Stimulated activated CD4-positive, alpha-beta T cell treated with anti-CD3 and anti-CD28 coated beads, Interleukin-12 subunit alpha, Interleukin-12 subunit beta, amount 100 ng/mL, for 48 hours (primary cell): ENCODE results near the gene NDST1.
"Not testable (repeated sequence)": the region's sequence is repeated elsewhere in the genome, so short reads cannot be mapped to it uniquely, and the experiment has no call there.

Source experiments
- DNase-seq, 3 donors: peaks; one replicate each; pipeline ENCODE4 v3.0.0-alpha.2; 2020; ENCODE audit warnings: low read depth in 2 of 3, low spot score in 1 of 3

NDST1 gene

GRCh38 chr5:150507474-150508276 lies at the start of gene NDST1:
Gene NDST1 (plus strand): TSS chr5:150508131. CDS start chr5:150521255, 13,124 bp downstream.
- DNase-seq, result no peak

- peak; percentile 75 to 93 (median 85) for DNase-seq
Observed at GRCh38 chr5:150458802-150459557, 49.0 kb upstream of the NDST1 start.

DNA sequence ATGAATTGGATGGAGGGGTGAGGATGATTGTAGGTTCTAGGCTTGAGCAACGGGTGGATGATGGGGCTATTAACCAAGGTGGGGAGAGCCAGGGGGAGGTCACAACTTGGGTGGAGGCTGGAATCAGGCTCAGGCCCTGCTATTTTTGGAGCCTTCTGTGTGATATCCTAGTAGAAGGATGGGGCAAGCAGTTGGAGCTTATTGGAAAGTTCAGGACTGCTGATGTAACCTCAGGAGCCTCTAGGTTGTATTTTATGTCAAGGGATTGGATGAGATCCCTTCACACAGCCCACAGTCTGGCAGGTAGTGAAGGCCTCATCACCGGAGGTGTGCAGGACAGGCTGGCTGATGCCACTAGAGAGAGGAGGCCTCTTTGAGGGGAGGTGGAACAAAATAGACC lies 47.1 kb upstream of the NDST1 start:
- DNase-seq, result no peak

DNA sequence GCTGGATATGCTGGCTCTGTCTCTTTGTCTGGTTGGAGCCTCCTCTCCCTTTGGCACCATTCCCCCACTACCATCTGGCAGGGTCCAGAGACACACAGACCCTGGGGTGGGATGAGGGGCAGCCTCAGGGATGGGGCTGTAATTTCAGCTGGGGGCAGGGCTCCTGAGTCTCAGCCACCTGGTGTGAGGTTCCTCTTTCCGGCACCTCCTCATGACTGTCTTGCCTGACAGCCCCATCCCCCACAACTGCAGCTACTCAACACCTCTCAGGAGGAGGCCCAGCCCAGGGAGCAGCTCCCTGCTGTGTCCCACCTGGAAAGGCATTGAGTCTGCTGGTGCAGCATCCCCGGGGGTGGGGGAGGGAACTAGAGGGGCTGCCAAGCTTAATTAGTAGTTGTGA lies 46.7 kb upstream of the NDST1 start:
- DNase-seq, result no peak

DNA sequence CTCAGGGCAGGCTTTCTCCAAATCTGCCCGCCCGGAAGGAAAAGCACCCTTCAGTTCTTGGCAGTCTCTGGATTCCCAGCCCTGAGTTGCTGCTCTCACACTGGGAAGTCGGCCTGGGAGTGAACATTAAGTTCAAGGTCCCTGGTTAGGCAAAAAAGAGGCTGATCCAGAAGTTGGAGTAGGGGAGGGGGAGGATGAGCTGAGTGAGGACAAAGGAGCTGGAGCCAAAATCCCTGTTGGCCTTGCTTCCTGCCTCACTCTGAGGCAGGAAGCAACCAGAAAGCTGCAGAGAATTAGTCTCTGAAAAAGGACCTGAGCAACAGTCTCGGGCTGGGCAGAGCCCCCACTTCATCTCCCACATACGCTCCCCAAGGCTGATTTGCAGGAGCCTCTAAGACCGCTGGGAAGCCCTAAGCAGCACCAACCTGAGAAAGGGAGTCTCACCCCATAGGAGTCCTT lies 43.3 kb upstream of the NDST1 start:
- DNase-seq, result no peak

DNA sequence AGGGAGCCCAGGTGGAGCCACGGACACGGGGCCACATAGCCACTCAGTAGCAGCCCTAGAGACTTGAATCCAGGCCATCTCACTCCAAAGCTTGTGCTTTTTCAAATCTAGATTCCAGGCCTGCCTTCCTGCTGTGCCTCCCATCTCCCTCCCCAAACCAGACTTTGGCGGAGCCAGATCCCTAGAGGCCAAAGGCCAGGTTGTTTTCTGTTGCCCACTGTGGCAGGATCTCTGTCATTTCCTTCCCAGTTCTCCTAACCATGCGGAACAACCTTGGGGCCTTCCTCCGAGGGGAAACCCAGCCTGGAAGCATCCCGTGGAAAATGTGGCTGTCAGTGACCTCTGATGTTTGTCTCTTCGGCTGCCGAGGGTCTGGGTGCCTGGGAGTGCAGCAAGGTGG lies 42.0 kb upstream of the NDST1 start:
- DNase-seq, result no peak

- no peak for DNase-seq
Observed at GRCh38 chr5:150468206-150468605, 39.7 kb upstream of the NDST1 start.

DNA sequence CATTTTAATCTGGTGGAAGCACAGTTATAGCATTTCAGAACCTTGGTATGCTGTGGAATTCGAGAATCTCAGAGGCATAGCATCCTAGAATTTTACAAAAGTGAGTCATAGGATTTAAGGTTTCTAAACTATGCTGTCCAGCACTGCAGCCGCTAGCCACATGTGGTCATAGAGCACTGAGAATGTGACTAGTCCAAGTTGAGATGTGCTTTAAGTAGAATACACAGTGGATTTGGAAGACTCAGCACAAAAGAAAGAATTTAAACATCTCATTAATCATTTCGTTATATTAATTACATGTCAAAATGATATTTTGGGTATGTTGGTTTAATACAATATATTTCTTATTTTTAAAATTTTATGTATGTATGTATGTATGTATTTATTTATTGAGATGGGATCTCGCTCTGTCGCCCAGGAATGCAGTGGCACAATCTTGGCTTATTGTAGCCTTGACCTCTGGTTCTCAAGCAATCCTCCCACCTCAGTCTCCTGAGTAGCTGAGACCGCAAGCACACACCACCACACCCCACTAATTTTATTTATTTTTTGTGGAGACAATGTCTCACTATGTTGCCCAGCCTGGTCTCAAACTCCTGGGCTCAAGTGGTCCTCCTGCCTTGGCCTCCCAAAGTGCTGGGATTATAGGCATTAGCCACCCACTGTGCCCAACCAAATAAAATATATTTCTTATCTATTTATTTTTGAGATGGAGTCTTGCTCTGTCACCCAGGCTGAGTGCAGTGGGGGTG lies 38.0 kb upstream of the NDST1 start:
- DNase-seq, result no peak

DNA sequence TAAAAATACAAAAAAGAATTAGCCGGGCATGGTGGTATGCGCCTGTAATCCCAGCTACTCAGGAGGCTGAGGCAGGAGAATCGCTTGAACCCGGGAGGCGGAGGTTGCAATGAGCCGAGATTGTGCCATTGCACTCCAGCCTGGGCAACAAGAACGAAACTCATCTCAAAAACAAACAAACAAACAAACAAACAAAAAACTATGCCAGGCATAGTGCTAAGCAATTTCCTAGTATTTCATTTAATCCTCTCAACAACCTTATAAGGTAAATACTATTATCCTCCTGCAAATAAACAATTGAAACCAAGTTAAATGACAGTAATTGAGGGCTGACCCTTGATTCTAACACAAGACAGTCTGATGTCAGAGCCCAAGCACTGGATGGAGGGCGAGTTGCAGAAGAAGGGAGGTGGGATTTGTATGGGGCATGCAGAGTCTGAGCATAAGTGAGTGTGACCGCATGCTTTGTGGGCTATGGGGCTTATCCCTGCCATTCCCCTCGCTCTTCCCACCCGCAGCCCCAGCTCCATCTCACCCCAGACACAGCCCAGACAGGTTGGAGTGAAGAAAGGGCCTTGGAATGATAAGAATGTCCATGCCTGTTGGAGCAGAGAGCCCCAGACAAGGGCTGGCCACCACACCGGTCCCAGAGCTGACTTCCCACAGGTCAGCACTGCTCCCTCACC lies 34.1 kb upstream of the NDST1 start:
- DNase-seq, result no peak

GRCh38 chr5:150476568-150476967 lies 31.4 kb upstream of the NDST1 start:
- DNase-seq, result not testable (repeated sequence)

GRCh38 chr5:150479416-150479815 lies 28.5 kb upstream of the NDST1 start:
- DNase-seq, result no peak

GRCh38 chr5:150481708-150481965 lies 26.3 kb upstream of the NDST1 start:
- no peak for DNase-seq

DNA sequence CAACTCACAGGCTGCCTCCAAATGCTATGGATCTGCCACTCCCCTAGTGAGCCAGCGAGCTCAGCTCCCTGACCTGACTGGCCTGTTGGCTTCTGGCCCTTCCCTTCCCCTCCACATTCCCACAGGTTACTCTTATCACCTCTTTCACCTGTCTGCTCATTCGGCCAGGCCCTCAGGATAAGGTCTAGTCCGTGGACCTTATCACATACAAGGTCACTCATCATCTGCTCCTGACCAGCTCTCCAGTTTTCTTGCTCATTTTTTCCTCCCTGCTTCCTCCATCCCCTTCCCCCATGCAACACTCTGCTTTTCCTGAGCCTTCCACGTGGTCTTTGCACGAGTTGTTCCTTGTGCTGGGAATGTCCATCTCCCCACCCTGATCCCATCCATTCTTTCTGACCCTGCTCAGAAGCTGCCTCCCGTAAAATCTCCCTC lies 25.9 kb upstream of the NDST1 start:
- DNase-seq, result no peak

DNA sequence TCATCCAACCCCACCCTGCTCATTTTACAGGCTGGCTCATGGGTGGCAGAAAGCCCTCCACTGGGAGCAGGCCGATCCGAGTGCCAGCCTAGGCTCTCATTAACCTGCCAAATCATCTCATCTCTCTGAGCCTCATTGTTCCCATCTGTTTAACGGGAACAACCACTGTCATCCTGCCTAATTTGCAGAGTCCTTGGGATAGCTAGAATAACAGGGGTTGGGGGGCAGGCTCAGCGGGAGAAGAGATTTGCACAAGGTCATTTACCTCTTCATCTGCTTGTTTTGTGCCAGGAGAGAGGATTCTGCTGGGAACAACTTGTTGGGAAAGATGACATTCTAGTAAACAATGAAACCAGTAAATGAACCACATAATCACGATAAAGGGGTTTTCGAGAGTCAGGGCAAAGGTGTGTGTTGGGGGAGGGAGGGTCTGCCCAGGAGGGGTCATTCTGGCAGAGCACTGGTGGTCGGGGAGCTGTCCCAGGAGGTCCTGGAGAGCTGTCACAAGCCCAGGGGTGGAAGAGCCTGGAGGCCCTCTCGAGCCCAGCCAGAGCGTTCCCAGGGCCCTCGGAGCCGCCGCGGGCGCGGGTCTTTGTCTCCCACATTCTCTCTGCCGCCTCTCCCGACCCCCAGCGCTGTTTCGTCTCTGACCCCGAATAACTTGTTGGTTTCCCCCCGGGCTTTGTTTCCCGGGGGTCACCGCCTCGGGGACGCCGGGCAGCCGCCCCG lies 22.8 kb upstream of the NDST1 start:
- no peak for DNase-seq

- DNase-seq, result peak in 1 of 3 donors; percentile 23
Observed at GRCh38 chr5:150485693-150486401, 22.1 kb upstream of the NDST1 start.

GRCh38 chr5:150486402-150487198 lies 21.3 kb upstream of the NDST1 start:
- DNase-seq, result peak in 2 of 3 donors; percentile 12 to 14

- DNase-seq, result no peak
Observed at GRCh38 chr5:150487199-150488061, 20.5 kb upstream of the NDST1 start.
